NT2/D1 (cell line): ENCODE measurements around the gene CAPN3.

Experiments
- YY1 ChIP-seq: IDR thresholded peaks from 2 replicates; pipeline ENCODE4 v1.6.1; 2011; ENCODE audit not compliant: insufficient read length, insufficient read depth
- ZNF274 ChIP-seq: IDR thresholded peaks from 2 replicates; pipeline ENCODE4 v1.6.1; 2011; ENCODE audit warnings: mild to moderate bottlenecking, low read depth, low read length

GRCh38 chr15:42355291-42355690 is 4.0 kb upstream of the CAPN3 start:
- TF ChIP-seq ZNF274 (no peak), YY1 (no peak)
